RWPE2 (cell line): Measurements from ENCODE around the gene BBOX1.

Source experiments
- ATAC-seq: fragments of 200-7000 bp; cut with Tn5 transposase; 3 replicates; pipeline ENCODE4 v1.9.1; 2021; ENCODE audit warnings: low read depth
- DNase-seq: peaks from one replicate; pipeline ENCODE4 v3.0.0-alpha.2; 2020; ENCODE audit warnings: low spot score
- H3K27ac ChIP-seq: fragments of 450-650 bp; 2 replicates; pipeline ENCODE4 v1.5.1; 2017; ENCODE audit warnings: mild to moderate bottlenecking; ENCODE audit not compliant: poor library complexity, severe bottlenecking
- H3K27me3 ChIP-seq: fragments of 250-450 bp; sonication (Bioruptor Pico); 2 replicates; pipeline ENCODE4 v1.5.1; 2021; ENCODE audit warnings: mild to moderate bottlenecking, moderate library complexity; ENCODE audit not compliant: insufficient read depth, poor library complexity, severe bottlenecking
- H3K36me3 ChIP-seq: fragments of 250-450 bp; sonication (Bioruptor Pico); 2 replicates; pipeline ENCODE4 v1.5.1; 2020; ENCODE audit warnings: low read depth, mild to moderate bottlenecking, moderate library complexity
- H3K4me1 ChIP-seq: fragments of 250-450 bp; sonication (Bioruptor Pico); 2 replicates; pipeline ENCODE4 v1.5.1; 2021; ENCODE audit warnings: mild to moderate bottlenecking, moderate library complexity; ENCODE audit not compliant: insufficient read depth, poor library complexity, severe bottlenecking
- H3K4me3 ChIP-seq: fragments of 250-450 bp; sonication (Bioruptor Pico); 2 replicates; pipeline ENCODE4 v1.5.1; 2021; ENCODE audit warnings: mild to moderate bottlenecking, moderate library complexity; ENCODE audit not compliant: severe bottlenecking
- H3K9me3 ChIP-seq: fragments of 250-450 bp; sonication (Bioruptor Pico); 2 replicates; pipeline ENCODE4 v1.5.1; 2021; ENCODE audit warnings: mild to moderate bottlenecking, moderate library complexity; ENCODE audit not compliant: severe bottlenecking
- TF ChIP-seq, protein P1 (sequence below): fragments of 450-650 bp; IDR thresholded peaks from one replicate; pipeline ENCODE4 v1.5.1; 2017; ENCODE audit warnings: mild to moderate bottlenecking, moderate library complexity; ENCODE audit not compliant: poor library complexity, severe bottlenecking

The BBOX1 gene

GRCh38 chr11:27057091-27057780, 16.6 kb downstream of the BBOX1 start:
- Histone ChIP-seq H3K27me3 (no peaks in the 10 kb centered on the region), H3K36me3 (no peaks in the 10 kb centered on the region), H3K9me3 (no peaks in the 10 kb centered on the region), H3K4me1 (peaks cover 3% of the 10 kb centered on the region), H3K27ac (no peak overlapping the region), H3K4me3 (no peak overlapping the region)
- no peak for ATAC-seq
- TF ChIP-seq, protein P1, sequence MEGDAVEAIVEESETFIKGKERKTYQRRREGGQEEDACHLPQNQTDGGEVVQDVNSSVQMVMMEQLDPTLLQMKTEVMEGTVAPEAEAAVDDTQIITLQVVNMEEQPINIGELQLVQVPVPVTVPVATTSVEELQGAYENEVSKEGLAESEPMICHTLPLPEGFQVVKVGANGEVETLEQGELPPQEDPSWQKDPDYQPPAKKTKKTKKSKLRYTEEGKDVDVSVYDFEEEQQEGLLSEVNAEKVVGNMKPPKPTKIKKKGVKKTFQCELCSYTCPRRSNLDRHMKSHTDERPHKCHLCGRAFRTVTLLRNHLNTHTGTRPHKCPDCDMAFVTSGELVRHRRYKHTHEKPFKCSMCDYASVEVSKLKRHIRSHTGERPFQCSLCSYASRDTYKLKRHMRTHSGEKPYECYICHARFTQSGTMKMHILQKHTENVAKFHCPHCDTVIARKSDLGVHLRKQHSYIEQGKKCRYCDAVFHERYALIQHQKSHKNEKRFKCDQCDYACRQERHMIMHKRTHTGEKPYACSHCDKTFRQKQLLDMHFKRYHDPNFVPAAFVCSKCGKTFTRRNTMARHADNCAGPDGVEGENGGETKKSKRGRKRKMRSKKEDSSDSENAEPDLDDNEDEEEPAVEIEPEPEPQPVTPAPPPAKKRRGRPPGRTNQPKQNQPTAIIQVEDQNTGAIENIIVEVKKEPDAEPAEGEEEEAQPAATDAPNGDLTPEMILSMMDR: no peak
- no peak for DNase-seq

DNA sequence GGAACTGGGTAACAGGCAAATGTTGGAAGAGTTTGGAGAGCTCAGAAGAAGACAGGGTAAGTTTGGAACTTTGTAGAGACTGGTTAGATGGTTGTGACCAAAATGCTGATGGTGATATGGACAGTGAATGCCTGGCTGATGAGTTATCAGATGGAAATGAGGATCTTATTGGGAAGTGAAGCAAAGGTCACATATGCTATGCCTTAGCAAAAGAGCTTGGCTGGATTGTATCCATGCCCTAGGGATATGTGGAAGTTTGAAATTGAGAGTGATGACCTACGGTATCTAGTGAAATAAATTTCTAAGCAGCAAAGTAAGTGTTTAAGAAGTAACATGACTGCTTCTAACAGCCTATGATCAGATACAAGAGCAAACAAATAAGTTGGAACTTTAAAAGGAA, 17.8 kb downstream of the BBOX1 start:
- H3K4me1 ChIP-seq: peaks cover 3% of the 10 kb centered on the region
- H3K9me3 ChIP-seq: no peaks in the 10 kb centered on the region
- H3K36me3 ChIP-seq: no peaks in the 10 kb centered on the region
- no peak overlapping the region for H3K27ac ChIP-seq
- DNase-seq (no peak), ATAC-seq (peak; percentile 41)
- H3K27me3 ChIP-seq: no peaks in the 10 kb centered on the region
- no peak overlapping the region for H3K4me3 ChIP-seq
- TF ChIP-seq, protein P1: no peak

GRCh38 chr11:27059431-27059830, 18.8 kb downstream of the BBOX1 start:
- no peaks in the 10 kb centered on the region for H3K36me3 ChIP-seq
- no peak overlapping the region for H3K4me3 ChIP-seq
- no peak overlapping the region for H3K27ac ChIP-seq
- no peak for DNase-seq
- H3K27me3 ChIP-seq: no peaks in the 10 kb centered on the region
- TF ChIP-seq, protein P1: no peak
- peaks cover 3% of the 10 kb centered on the region for H3K4me1 ChIP-seq
- H3K9me3 ChIP-seq: no peaks in the 10 kb centered on the region
- ATAC-seq: no peak

- H3K4me1 ChIP-seq: no peaks in the 10 kb centered on the region
- TF ChIP-seq, protein P1: no peak
- ATAC-seq: no peak
These were observed 20.3 kb downstream of the BBOX1 start for GRCh38 chr11:27060816-27061460.

DNA sequence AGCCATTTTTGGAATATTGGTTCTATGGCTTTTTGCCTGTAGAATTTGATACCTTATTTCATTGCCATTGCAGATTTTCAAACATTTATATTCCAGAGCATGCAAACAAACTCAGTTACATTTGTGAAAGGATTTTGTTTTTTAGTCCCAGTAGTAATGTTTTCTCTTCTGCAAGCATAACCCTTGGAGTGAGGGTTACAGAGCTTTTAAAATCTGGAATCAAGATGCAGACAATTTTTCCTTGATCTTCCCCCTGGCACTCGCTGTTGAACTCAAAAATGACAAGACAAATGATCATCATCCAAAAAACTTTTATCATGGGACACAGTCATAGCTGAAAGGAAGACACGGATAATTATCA, 20.8 kb downstream of the BBOX1 start:
- TF ChIP-seq, protein P1: no peak
- no peaks in the 10 kb centered on the region for H3K4me1 ChIP-seq

More at GRCh38 chr11:27060816-27061460, 20.3 kb downstream of the BBOX1 start:
- Histone ChIP-seq H3K36me3 (no peaks in the 10 kb centered on the region), H3K27ac (no peak overlapping the region), H3K9me3 (no peaks in the 10 kb centered on the region), H3K27me3 (no peaks in the 10 kb centered on the region), H3K4me3 (no peak overlapping the region)
- no peak for DNase-seq

More for the DNA sequence above, 20.8 kb downstream of the BBOX1 start:
- H3K36me3 ChIP-seq: no peaks in the 10 kb centered on the region
- ATAC-seq: no peak
- no peak overlapping the region for H3K27ac ChIP-seq
- no peaks in the 10 kb centered on the region for H3K27me3 ChIP-seq
- H3K9me3 ChIP-seq: no peaks in the 10 kb centered on the region
- H3K4me3 ChIP-seq: no peak overlapping the region
- DNase-seq: no peak
